ENCODE measurements around the gene SYTL2. TPM values are rescaled to one million over a fixed set of nuclear protein-coding genes. Genes with fewer than 3 reads are reported as not detected.
"Not testable (repeated sequence)": the region's sequence is repeated elsewhere in the genome, so short reads cannot be mapped to it uniquely, and the experiment has no call there.

SYTL2 gene
- total RNA-seq, 4 donors from 2014 or later = 11.6 to 18.6 (median 14.5) TPM

DNA sequence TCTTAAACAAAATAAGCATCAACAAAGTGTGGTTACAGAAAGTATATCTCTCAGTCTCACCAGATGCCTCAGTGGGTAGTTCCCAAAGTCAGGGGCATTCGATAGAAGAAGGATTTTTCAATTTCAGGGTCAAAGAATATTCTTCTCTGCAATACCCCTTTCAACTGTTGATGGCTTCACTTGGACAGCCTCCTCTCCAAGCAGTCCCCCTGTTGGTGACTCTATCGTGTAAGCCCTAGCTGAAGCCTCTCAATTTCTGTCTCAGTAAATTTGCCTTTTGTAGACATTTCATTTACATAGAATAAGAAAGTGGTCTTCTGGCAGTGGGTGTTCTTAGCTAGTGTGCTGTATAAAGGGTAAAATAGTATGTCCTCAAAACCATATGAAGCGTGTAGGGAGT, 33.0 kb upstream of the SYTL2 start:
- Histone ChIP-seq H3K4me3 (no peak overlapping the region), H3K27me3 (no peaks in the 10 kb centered on the region), H3K36me3 (no peaks in the 10 kb centered on the region), H3K27ac (no peak overlapping the region), H3K4me1 (peaks cover 4% of the 10 kb centered on the region), H3K9me3 (no peaks in the 10 kb centered on the region)
- 93% methylated on average over 3 of the region's 3 CpGs for WGBS
- TF ChIP-seq, protein P1, sequence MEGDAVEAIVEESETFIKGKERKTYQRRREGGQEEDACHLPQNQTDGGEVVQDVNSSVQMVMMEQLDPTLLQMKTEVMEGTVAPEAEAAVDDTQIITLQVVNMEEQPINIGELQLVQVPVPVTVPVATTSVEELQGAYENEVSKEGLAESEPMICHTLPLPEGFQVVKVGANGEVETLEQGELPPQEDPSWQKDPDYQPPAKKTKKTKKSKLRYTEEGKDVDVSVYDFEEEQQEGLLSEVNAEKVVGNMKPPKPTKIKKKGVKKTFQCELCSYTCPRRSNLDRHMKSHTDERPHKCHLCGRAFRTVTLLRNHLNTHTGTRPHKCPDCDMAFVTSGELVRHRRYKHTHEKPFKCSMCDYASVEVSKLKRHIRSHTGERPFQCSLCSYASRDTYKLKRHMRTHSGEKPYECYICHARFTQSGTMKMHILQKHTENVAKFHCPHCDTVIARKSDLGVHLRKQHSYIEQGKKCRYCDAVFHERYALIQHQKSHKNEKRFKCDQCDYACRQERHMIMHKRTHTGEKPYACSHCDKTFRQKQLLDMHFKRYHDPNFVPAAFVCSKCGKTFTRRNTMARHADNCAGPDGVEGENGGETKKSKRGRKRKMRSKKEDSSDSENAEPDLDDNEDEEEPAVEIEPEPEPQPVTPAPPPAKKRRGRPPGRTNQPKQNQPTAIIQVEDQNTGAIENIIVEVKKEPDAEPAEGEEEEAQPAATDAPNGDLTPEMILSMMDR (IDR thresholded peaks at IDR 0.05) = no peak
- no peak for TF ChIP-seq EP300 (IDR thresholded peaks at IDR 0.05)
- no peak for TF ChIP-seq POLR2A (IDR thresholded peaks at IDR 0.05)
- TF ChIP-seq POLR2AphosphoS5 (IDR thresholded peaks at IDR 0.05) = no peak
- no peak for DNase-seq (ENCODE audit: low spot score in 2 of 2)

GRCh38 chr11:85840932-85841331, 30.0 kb upstream of the SYTL2 start:
- H3K27me3 ChIP-seq; DNase-seq (ENCODE audit: low spot score in 2 of 2); H3K27ac ChIP-seq; H3K36me3 ChIP-seq; H3K4me3 ChIP-seq; H3K4me1 ChIP-seq; H3K9me3 ChIP-seq: not testable (repeated sequence)

GRCh38 chr11:85835729-85836128, 24.8 kb upstream of the SYTL2 start:
- H3K4me1 ChIP-seq = no peaks in the 10 kb centered on the region
- DNase-seq (ENCODE audit: low spot score in 2 of 2) = no peak
- no peaks in the 10 kb centered on the region for H3K27me3 ChIP-seq
- H3K9me3 ChIP-seq = no peaks in the 10 kb centered on the region
- H3K27ac ChIP-seq = no peak overlapping the region
- no peak overlapping the region for H3K4me3 ChIP-seq
- no peaks in the 10 kb centered on the region for H3K36me3 ChIP-seq
- 87% methylated on average over 3 of the region's 3 CpGs for WGBS
- TF ChIP-seq EP300 (IDR thresholded peaks at IDR 0.05) (no peak), POLR2A (IDR thresholded peaks at IDR 0.05) (no peak), POLR2AphosphoS5 (IDR thresholded peaks at IDR 0.05) (no peak)
- TF ChIP-seq, protein P1 (IDR thresholded peaks at IDR 0.05) = no peak

DNA sequence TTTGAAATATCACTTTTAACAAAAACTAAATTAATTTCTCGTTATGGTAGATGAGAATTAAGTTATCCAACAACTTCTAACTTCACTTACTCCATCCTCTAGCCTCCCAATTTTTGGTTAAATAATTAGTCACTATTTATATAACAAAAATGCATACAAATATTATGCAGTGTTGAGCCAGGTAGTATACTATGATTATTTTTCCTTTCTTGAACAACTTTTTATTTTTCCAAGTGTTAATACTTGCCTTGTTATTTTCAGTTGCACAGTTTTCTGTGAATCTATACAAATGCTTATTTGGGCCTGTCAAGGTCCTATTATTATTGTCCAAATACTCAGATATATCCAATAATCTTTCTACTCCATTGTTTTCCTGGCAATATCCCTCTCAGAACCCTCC, 24.3 kb upstream of the SYTL2 start:
- no peaks in the 10 kb centered on the region for H3K36me3 ChIP-seq
- no peaks in the 10 kb centered on the region for H3K9me3 ChIP-seq
- DNase-seq (ENCODE audit: low spot score in 2 of 2) = no peak
- TF ChIP-seq EP300 (IDR thresholded peaks at IDR 0.05) (no peak), POLR2A (IDR thresholded peaks at IDR 0.05) (no peak), POLR2AphosphoS5 (IDR thresholded peaks at IDR 0.05) (no peak)
- TF ChIP-seq, protein P1 (IDR thresholded peaks at IDR 0.05) = no peak
- no peaks in the 10 kb centered on the region for H3K4me1 ChIP-seq
- no peak overlapping the region for H3K4me3 ChIP-seq
- no peak overlapping the region for H3K27ac ChIP-seq
- 98% methylated on average over 1 of the region's 1 CpG for WGBS
- no peaks in the 10 kb centered on the region for H3K27me3 ChIP-seq

GRCh38 chr11:85831050-85831449, 20.1 kb upstream of the SYTL2 start:
- no peak for DNase-seq (ENCODE audit: low spot score in 2 of 2)
- Histone ChIP-seq H3K4me3 (no peak overlapping the region), H3K9me3 (no peaks in the 10 kb centered on the region), H3K4me1 (peaks cover 18% of the 10 kb centered on the region), H3K27ac (no peak overlapping the region), H3K27me3 (no peaks in the 10 kb centered on the region), H3K36me3 (no peaks in the 10 kb centered on the region)
- no peak for TF ChIP-seq EP300 (IDR thresholded peaks at IDR 0.05)
- TF ChIP-seq POLR2AphosphoS5 (IDR thresholded peaks at IDR 0.05) = no peak
- TF ChIP-seq POLR2A (IDR thresholded peaks at IDR 0.05) = no peak
- TF ChIP-seq, protein P1 (IDR thresholded peaks at IDR 0.05) = no peak

DNA sequence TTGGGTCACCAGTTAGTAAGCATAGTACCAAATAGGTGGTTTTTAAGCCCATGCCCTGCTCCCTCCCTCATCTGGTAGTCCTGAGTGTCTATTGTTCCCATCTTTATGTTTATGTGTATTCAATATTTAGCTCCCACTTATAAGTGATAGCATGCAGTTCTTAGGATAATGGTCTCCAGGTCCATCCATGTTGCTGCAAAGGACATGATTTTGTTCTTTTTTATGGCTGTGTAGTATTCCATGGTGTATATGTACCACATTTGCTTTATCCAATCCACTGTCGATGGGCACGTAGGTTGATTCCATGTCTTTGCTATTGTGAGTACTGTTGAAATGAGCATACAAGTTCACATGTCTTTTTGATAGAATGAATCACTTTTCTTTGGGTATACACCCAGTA, 18.2 kb upstream of the SYTL2 start:
- Histone ChIP-seq H3K4me1 (peaks cover 18% of the 10 kb centered on the region), H3K4me3 (no peak overlapping the region), H3K27ac (no peak overlapping the region), H3K27me3 (no peaks in the 10 kb centered on the region), H3K36me3 (no peaks in the 10 kb centered on the region), H3K9me3 (no peaks in the 10 kb centered on the region)
- DNase-seq (ENCODE audit: low spot score in 2 of 2) = no peak
- WGBS = 96% methylated on average over 2 of the region's 2 CpGs
- no peak for TF ChIP-seq POLR2A (IDR thresholded peaks at IDR 0.05)
